SH-SY5Y (cell line): Measurements from ENCODE around the gene ABCC4.

Experiments
- GATA2 ChIP-seq: IDR thresholded peaks from 2 replicates; pipeline ENCODE4 v1.6.1; 2011; ENCODE audit warnings: mild to moderate bottlenecking, low read depth, low read length
- GATA3 ChIP-seq: IDR thresholded peaks from 2 replicates; pipeline ENCODE4 v1.6.1; 2011; ENCODE audit warnings: low read depth, mild to moderate bottlenecking, low read length, moderate library complexity

DNA sequence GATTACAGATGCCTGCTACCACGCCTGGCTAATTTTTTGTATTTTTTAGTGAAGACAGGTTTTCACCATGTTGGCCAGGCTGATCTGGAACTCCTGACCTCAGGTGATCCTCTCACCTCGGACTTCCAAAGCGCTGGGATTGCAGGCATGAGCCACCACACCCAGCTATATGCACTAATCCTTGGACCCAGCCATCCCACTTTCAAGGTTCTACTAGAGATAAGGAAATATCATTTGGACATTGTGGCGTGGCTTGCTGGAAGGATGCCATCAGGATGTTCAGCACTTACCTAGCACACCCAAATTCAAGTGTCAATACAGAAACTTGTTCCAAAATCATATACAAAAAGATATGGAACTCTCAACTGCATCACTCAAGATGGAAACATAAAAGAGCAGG lies 136.4 kb downstream of the ABCC4 start:
- TF ChIP-seq GATA2 (no peak), GATA3 (no peak)
